Gastroesophageal sphincter (tissue), 3 donors: ENCODE measurements around the gene ZNF804B.

ENCODE experiments used
- POLR2A ChIP-seq, 2 donors: fragments of 450-650 bp; IDR thresholded peaks; one replicate each; pipeline ENCODE4 v1.6.1; 2017; ENCODE audit warnings: antibody characterized with exemption in 2 of 2, mild to moderate bottlenecking in 2 of 2, moderate library complexity in 1 of 2
- POLR2AphosphoS5 ChIP-seq: sonication (generic); formaldehyde crosslinking; IDR thresholded peaks from one replicate; pipeline ENCODE4 v1.6.1; 2017; ENCODE audit warnings: antibody characterized with exemption
- TF ChIP-seq, protein P1 (sequence below), 4 experiments: fragments of 200-600 bp in 2 of 4; fragments of 450-650 bp in 2 of 4; sonication (generic) in 1 of 4; IDR thresholded peaks; one replicate each; pipeline ENCODE4 v1.5.1; 2017 to 2019; ENCODE audit warnings: antibody characterized with exemption in 4 of 4, mild to moderate bottlenecking in 2 of 4, moderate library complexity in 2 of 4

DNA sequence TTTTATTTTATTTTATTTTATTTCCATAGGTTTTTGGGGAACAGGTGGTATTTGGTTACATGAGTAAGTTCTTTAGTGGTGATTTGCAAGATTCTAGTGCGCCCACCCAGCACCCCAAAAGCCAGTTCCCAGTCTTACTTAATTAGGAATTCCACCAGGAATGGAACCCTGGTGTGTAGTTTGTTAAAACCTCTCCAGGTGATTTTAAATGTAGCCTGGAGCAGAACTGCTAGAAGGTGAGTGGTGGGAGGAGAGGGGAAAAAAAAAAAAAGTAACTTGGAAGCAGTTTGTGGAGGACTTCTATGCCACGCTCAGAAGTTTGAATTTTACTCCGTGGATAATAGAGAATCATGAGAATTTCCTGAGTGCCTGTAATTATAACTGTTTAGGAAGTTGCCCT, 41.5 kb downstream of the ZNF804B start:
- TF ChIP-seq, protein P1, sequence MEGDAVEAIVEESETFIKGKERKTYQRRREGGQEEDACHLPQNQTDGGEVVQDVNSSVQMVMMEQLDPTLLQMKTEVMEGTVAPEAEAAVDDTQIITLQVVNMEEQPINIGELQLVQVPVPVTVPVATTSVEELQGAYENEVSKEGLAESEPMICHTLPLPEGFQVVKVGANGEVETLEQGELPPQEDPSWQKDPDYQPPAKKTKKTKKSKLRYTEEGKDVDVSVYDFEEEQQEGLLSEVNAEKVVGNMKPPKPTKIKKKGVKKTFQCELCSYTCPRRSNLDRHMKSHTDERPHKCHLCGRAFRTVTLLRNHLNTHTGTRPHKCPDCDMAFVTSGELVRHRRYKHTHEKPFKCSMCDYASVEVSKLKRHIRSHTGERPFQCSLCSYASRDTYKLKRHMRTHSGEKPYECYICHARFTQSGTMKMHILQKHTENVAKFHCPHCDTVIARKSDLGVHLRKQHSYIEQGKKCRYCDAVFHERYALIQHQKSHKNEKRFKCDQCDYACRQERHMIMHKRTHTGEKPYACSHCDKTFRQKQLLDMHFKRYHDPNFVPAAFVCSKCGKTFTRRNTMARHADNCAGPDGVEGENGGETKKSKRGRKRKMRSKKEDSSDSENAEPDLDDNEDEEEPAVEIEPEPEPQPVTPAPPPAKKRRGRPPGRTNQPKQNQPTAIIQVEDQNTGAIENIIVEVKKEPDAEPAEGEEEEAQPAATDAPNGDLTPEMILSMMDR (IDR thresholded peaks at IDR 0.05): no peak
- no peak for TF ChIP-seq POLR2A (IDR thresholded peaks at IDR 0.05)
- TF ChIP-seq POLR2AphosphoS5: no peak
